ENCODE data around the gene PARD3.
"Not testable (repeated sequence)": the region's sequence is repeated elsewhere in the genome, so short reads cannot be mapped to it uniquely, and the experiment has no call there.

Gene PARD3

DNA sequence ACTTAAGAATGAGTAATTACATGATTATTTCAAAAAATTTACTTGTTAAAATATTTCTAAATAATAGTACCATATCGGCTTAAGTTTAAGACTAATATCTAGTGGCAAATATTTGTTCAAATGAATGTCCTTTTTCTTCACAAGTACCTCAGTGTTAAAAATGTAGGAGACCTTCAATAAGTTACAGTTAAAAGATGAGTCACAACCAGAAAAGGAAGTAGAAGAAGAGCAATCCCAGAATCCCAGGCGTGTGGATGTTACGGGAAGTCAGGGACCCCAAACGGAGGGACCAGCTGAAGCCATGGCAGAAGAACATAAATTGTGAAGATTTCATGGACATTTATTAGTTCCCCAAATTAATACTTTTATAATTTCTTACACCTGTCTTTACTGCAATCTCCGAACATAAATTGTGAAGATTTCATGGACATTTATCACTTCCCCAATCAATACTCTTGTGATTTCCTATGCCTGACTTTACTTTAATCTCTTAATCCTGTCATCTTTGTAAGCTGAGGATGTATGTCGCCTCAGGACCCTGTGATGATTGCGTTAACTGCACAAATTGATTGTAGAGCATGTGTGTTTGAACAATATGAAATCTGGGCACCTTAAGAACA lies 388.4 kb downstream of the PARD3 start:
- DNase-seq (ENCODE audit: low read depth in 2 of 2) = not testable (repeated sequence)

DNA sequence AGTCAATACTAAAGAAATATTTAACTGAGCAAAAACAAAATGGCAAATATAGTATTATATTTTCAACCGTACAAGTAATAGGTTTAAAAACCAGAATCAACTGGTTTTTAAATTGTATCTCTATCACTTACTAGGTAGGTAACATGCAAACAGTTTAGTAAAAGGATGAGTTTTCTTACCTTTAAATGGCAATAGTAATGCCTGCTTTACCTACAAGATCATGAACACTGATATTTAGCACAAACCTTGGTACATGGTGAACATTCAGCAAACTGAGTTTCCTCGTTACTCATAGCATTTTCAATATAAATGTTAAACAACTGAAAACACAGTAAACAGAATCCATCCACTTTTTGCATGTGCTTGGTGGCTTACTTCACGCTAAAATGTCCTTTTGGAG lies 389.1 kb downstream of the PARD3 start:
- DNase-seq (ENCODE audit: low read depth in 2 of 2) = no peak

GRCh38 chr10:34423673-34424625 lies 391.1 kb downstream of the PARD3 start:
- no peak for DNase-seq (ENCODE audit: low read depth in 2 of 2)

- DNase-seq (ENCODE audit: low read depth in 2 of 2) = no peak
These were observed 394.3 kb downstream of the PARD3 start for GRCh38 chr10:34420795-34421194.

DNA sequence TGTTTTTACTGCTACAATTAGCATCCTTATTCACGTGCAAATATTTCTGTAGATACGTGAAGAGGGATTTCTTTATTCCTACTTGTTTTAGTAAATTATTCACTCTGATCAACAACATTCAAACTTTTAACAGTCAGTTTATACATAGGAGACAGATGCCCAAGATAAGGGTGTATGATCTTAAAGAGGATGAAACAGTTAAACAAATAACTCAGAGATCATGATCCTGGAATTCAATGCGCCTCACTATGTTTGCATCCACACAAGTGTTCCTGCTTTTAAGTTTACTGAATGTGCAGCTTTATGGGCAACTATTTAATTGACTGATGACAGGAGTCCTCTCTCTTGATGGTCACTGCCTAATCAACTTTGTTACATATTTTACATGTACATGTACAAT lies 394.8 kb downstream of the PARD3 start:
- DNase-seq (ENCODE audit: low read depth in 2 of 2) = no peak

DNA sequence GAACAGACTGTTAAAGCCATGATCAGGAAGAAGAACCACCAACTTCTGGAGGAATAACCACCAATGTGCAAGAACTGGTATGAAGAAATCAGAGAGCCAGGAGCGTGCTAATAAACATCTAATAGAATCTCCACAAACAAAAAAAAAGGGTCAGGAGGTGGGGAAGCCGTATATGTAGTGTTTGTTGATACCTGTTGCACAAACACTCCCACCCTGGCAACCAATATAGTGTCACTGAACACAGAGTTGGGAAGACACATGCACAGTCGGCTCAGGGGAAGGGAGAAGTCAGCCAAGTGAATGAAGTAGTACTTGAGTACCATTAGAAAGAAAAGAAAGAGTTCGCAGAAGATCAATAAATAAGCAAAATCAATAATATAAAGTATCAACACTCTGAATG lies 400.1 kb downstream of the PARD3 start:
- DNase-seq (ENCODE audit: low read depth in 2 of 2) = no peak

- no peak for DNase-seq (ENCODE audit: low read depth in 2 of 2)
These were observed 401.1 kb downstream of the PARD3 start for GRCh38 chr10:34413756-34414587.

DNA sequence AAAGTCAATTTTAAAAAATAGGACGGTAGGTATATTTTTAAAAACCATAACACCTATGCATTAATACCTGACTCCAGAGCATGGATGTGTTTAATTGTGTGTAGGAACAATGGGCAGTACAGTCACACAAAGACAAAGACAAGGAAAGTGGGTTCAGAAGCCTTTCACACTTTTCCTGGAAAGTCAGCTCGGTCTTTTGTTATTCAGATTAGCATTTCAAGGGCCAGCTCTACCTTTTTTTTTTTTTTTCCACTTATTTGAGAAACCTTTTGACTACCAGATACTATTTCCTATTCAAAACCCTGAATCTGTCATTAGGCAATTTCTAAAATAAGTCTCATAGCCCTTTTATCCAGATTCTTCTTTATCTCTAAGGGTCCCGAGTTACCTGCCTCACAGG lies 401.9 kb downstream of the PARD3 start:
- no peak for DNase-seq (ENCODE audit: low read depth in 2 of 2)

DNA sequence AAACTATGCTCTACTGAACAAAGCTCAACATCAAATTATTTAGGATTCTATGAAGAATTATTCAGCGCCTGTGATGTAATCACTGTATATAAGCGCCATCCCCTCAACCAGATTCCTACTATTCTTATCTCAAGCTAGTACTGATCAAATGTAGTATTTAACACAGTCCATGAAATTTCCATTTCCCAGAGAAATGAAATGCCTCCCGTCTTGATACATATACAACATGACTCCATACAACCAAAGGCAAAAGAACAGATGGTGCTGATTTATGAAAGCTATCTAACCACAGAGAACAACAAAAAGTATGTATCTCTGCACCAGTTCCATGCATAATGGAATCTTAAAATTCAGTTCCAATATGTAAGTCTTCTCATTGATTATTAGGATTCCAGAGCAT lies 406.1 kb downstream of the PARD3 start:
- DNase-seq (ENCODE audit: low read depth in 2 of 2) = no peak

DNA sequence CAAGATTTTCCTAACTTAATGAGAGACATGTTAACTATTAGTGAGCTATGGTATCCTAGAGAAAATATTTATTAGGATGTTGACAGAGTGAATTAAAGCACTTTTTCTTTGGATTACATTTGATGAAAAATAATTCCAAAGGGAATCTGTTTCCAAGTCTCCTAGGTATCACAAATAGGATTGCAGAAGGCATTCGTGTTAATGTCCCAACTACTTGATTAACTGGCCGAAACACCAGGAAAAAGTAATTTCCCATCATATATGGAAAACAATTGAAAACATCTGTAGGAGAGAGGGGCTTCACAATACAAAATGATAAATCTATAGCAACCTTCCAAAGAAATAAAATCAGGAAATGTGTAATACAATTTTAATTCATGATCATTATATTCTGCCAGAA lies 406.7 kb downstream of the PARD3 start:
- DNase-seq (ENCODE audit: low read depth in 2 of 2) = no peak

- DNase-seq (ENCODE audit: low read depth in 2 of 2) = no peak
These were observed 407.7 kb downstream of the PARD3 start for GRCh38 chr10:34407324-34407805.

- DNase-seq (ENCODE audit: low read depth in 2 of 2) = no peak
These were observed 408.4 kb downstream of the PARD3 start for GRCh38 chr10:34406463-34407323.

- no peak for DNase-seq (ENCODE audit: low read depth in 2 of 2)
These were observed 409.3 kb downstream of the PARD3 start for GRCh38 chr10:34405611-34406462.

- DNase-seq (ENCODE audit: low read depth in 2 of 2) = no peak
These were observed 411.6 kb downstream of the PARD3 start for GRCh38 chr10:34403512-34403911.

DNA sequence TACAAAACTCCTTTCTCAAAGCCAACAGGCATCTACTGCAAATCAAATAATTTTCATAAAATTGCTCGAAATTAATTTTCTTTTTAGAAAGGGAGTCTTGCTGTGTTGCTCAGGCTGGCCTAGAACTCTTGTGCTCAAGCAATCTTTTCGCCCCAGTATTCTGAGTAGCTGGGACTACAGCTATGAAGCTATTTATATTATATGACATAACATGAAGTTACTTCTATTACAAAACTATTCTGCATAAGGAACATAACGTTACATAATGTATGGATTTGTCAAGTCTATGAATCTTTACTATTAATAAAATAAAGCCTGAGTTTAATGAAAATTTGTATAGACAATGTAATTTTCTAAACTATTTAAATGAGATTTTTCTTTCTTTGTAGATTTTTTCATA lies 415.0 kb downstream of the PARD3 start:
- no peak for DNase-seq (ENCODE audit: low read depth in 2 of 2)

- DNase-seq (ENCODE audit: low read depth in 2 of 2) = no peak
These were observed 416.1 kb downstream of the PARD3 start for GRCh38 chr10:34399013-34399412.

DNA sequence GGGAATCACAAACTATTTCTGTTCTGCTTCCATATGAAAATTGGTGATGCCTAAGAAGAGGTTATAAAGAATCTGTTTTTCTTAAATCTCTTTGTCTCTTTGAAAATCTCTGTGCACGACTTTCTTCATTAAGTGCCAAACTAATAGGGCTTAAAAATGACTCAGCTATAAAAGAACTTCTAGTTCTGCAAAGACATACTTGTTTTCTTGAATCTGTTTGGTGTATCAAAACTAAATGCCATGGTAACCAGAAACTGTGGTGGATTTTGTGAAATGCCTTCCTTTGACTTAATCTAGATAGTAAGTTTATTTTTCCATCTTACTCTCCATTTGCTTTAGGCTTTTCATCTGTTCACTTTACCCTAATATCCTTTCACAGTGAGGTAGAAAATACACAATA lies 417.8 kb downstream of the PARD3 start:
- no peak for DNase-seq (ENCODE audit: low read depth in 2 of 2)

DNA sequence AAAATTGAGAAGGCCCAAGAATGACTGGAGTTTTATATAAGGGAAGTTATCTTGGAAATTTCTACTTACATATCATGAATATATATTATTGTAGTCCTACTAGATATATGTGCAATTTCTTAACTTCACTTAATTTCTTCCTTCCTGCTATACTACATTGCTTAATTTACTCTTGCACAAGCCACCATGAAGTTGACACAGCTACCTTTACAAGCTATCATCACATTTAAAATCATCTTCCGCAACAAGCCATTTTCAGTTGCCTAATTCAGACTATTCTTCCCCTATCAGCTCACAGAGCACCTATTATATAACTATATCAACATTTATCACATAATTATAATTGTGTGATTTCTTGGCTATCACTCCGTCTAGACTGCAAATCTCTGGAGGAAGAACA lies 418.4 kb downstream of the PARD3 start:
- no peak for DNase-seq (ENCODE audit: low read depth in 2 of 2)

DNA sequence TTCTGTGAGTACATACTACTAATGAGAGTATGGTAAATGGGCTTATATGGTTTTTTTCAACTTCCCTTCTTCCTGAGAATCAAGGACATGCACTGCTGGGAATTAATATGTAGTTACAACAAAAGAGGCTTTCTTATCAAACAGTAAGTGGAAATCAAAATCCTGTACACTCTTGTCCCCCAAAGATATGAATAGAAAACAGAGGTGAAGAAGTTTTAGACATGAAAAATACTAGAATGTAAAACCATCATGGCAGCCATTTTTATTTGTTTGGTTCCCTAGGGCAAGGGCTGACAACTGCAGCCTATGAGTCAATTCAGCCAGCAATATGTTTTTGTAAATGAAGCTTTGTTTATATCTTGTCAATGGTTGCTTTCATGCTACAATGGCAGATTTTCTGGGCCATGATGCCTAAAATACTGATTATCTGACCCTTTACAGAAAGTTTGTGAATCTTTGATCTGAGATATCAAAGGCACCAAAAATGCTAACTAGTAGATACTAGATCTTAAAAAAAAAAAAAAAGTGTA lies 422.4 kb downstream of the PARD3 start:
- no peak for DNase-seq (ENCODE audit: low read depth in 2 of 2)

- not testable (repeated sequence) for DNase-seq (ENCODE audit: low read depth in 2 of 2)
These were observed 423.9 kb downstream of the PARD3 start for GRCh38 chr10:34391168-34391567.

Data from stimulated activated CD4-positive, alpha-beta T cell treated with anti-CD3 and anti-CD28 coated beads, Interleukin-1b, Interleukin-23, amount 100 ng/mL, for 1 hour (primary cell).